ENCODE measurements around the gene TMSB4Y.

The TMSB4Y gene

GRCh38 chrY:13705197-13705596 lies 1.5 kb downstream of the TMSB4Y start:
- DNase-seq (ENCODE audit: extremely low read depth, insufficient read length) = no peak
- no peak for TF ChIP-seq CTCF (IDR thresholded peaks at IDR 0.05; ENCODE audit: insufficient read depth, low read length, poor library complexity, severe bottlenecking)
- no peak overlapping the region for H3K4me3 ChIP-seq (replicated peaks; ENCODE audit: low read depth, low read length)
- H3K36me3 ChIP-seq (ENCODE audit: control insufficient read depth, insufficient read depth, low read length) = no peaks in the 10 kb centered on the region
- no peaks in the 10 kb centered on the region for H3K27me3 ChIP-seq (replicated peaks; ENCODE audit: control insufficient read depth, insufficient read depth, low read length)

GRCh38 chrY:13708038-13708437 lies 4.3 kb downstream of the TMSB4Y start:
- no peaks in the 10 kb centered on the region for H3K27me3 ChIP-seq (replicated peaks; ENCODE audit: control insufficient read depth, insufficient read depth, low read length)
- no peak for TF ChIP-seq CTCF (IDR thresholded peaks at IDR 0.05; ENCODE audit: insufficient read depth, low read length, poor library complexity, severe bottlenecking)
- no peak overlapping the region for H3K4me3 ChIP-seq (replicated peaks; ENCODE audit: low read depth, low read length)
- DNase-seq (ENCODE audit: extremely low read depth, insufficient read length) = no peak
- no peaks in the 10 kb centered on the region for H3K36me3 ChIP-seq (ENCODE audit: control insufficient read depth, insufficient read depth, low read length)

- no peak for TF ChIP-seq CTCF (IDR thresholded peaks at IDR 0.05; ENCODE audit: insufficient read depth, low read length, poor library complexity, severe bottlenecking)
- H3K4me3 ChIP-seq (replicated peaks; ENCODE audit: low read depth, low read length) = no peak overlapping the region
- DNase-seq (ENCODE audit: extremely low read depth, insufficient read length) = no peak
- no peaks in the 10 kb centered on the region for H3K27me3 ChIP-seq (replicated peaks; ENCODE audit: control insufficient read depth, insufficient read depth, low read length)
- no peaks in the 10 kb centered on the region for H3K36me3 ChIP-seq (ENCODE audit: control insufficient read depth, insufficient read depth, low read length)
These were observed 15.3 kb downstream of the TMSB4Y start for GRCh38 chrY:13718996-13719395.

DNA sequence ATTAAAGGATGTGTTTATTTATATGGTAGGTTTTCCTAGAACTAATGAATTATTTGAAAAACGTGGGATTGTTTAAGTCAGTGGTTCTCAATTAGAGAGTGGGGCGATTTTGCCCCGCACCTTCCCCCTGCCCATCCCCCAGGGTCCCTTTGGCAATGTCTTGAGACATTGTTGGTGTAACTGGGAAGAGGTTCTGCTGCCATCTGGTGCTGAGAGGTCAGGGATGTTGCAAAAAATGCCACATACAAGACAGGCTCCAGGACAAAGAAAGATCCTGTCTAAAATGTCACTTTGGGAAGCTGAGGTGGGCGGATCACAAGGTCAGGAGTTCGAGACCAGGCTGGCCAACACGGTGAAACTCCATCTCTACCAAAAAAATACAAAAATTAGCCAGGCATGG lies 25.8 kb downstream of the TMSB4Y start:
- DNase-seq (ENCODE audit: extremely low read depth, insufficient read length) = no peak

GRCh38 chrY:13738618-13739017 lies 34.9 kb downstream of the TMSB4Y start:
- no peaks in the 10 kb centered on the region for H3K36me3 ChIP-seq (ENCODE audit: control insufficient read depth, insufficient read depth, low read length)
- TF ChIP-seq CTCF (IDR thresholded peaks at IDR 0.05; ENCODE audit: insufficient read depth, low read length, poor library complexity, severe bottlenecking) = no peak
- no peak for DNase-seq (ENCODE audit: extremely low read depth, insufficient read length)
- no peaks in the 10 kb centered on the region for H3K27me3 ChIP-seq (replicated peaks; ENCODE audit: control insufficient read depth, insufficient read depth, low read length)
- no peak overlapping the region for H3K4me3 ChIP-seq (replicated peaks; ENCODE audit: low read depth, low read length)

More for the DNA sequence above, 25.8 kb downstream of the TMSB4Y start:
- Histone ChIP-seq H3K36me3 (ENCODE audit: control insufficient read depth, insufficient read depth, low read length) (no peaks in the 10 kb centered on the region), H3K27me3 (replicated peaks; ENCODE audit: control insufficient read depth, insufficient read depth, low read length) (no peaks in the 10 kb centered on the region), H3K4me3 (replicated peaks; ENCODE audit: low read depth, low read length) (no peak overlapping the region)
- TF ChIP-seq CTCF (IDR thresholded peaks at IDR 0.05; ENCODE audit: insufficient read depth, low read length, poor library complexity, severe bottlenecking) = no peak

Measured in GM06990 (cell line).